Activated T-cell treated with anti-CD3 and anti-CD28 coated beads for 4 hours (primary cell): ENCODE measurements around the gene FSD2.
"Not testable (repeated sequence)": the region's sequence is repeated elsewhere in the genome, so short reads cannot be mapped to it uniquely, and the experiment has no call there.

Experiments
- DNase-seq: peaks from one replicate; pipeline ENCODE4 v3.0.0-alpha.2; 2020

FSD2 gene

DNA sequence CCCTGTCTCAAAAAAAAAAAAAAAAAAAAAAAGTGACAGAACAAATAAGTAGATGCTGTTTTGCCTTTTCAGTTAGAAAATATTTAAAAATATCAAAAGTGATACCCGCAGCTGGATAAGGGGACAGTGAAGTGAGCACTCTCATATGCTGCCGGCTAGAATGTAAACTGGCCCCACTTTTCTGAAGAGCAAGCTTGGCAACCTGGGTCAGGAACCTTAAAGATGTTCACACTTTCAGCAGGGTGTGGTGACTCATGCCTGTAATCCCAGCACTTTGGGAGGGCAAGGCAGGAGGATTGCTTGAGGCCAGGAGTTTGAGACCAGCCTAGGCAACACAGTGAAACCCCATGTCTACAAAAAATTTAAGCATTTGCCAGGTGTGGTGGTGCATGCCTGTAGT lies 17.4 kb downstream of the FSD2 start:
- no peak for DNase-seq

DNA sequence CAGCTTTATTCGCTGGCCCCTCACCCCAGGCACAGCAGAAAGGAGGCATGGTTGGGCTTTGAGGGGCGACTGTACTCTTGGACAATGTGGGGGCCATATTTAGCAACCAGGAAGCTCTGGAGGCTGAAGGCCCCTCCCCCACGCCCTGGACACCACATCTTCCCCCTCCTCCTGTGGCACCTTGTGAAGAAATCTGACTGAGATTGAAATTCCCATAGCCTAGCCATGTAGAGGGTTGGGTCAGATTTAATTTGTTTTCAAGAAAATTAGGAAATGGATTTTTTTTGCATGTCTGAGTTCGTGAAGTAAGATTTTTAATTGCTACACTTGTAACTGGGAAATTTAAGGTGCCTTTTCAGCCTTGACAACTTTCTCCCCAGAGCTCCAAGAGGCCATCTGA lies 24.5 kb downstream of the FSD2 start:
- DNase-seq: no peak

DNA sequence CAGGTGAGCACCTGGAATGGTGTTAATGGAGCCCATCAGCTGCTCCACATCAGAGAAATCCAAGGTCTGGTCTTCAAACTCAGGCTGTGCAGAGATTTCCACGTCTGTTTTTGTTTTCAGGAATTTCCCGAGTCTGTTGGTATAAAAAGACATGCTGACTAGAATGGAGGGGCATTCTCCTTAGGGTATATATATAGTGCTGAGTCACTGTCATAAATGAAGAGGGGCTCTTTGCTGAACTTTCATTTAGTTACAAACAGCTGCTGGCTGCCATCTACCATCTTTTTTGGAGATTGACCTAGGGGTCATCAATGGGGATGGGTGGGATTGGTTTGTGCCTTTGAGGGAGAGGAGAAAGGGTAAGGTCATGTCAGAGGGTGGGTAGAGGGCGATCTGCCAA lies 27.1 kb downstream of the FSD2 start:
- DNase-seq: no peak

DNA sequence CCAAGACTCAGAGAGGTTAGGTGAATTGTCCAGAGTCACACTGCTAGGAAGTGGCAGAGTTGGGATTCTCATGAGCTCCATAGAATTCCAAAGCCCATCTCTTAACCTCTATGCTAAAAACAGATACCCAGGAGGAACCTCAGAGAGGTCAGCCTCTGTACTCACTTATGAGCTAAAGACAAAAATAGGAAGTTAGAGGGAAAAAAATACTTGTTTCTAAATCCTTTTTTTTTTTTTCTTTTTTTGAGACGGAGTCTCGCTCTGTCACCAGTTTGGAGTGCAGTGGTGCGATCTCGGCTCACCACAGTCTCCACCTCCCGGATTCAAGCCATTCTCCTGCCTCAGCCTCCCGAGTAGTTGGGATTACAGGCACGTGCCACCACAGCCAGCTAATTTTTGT lies 31.4 kb downstream of the FSD2 start:
- no peak for DNase-seq

DNA sequence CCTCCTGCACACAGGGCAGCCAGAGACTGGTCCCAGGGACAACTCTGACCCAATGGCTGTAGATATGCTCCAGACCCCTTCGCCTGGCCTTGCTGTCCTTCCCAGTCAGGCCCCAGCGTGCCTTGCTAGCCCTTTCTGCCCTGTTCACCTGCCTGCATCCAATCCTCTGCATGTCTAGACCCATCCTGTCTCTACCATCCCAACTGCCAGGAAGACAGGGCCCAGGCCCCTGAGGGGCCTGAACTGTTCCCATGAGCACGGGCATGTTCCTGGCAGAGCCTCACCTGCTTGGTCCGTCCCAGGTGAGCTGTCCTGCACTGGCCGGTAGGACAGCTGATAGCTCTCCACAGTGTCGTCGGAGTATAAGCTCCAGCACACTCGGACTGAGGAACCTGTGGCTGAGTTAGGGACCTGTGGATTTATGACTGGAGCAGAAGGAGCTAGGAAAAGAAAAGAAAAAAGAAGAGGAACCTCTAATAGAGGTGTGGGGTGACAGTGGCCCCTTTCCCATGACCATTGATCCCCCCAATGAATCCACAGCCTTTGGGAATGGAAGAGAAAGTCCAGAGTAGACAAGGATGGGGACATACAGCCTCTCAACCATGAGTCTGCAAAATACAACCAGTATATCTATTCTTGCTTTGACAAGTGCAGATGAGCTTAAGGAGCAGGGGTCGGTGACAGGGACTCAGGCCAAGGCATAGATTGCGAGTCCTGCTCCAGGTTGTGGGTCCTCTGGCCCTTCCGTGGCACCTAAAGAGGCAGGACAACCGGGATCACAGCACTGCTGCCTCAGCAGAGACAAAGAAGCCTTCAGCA lies 33.9 kb downstream of the FSD2 start:
- DNase-seq: no peak

DNA sequence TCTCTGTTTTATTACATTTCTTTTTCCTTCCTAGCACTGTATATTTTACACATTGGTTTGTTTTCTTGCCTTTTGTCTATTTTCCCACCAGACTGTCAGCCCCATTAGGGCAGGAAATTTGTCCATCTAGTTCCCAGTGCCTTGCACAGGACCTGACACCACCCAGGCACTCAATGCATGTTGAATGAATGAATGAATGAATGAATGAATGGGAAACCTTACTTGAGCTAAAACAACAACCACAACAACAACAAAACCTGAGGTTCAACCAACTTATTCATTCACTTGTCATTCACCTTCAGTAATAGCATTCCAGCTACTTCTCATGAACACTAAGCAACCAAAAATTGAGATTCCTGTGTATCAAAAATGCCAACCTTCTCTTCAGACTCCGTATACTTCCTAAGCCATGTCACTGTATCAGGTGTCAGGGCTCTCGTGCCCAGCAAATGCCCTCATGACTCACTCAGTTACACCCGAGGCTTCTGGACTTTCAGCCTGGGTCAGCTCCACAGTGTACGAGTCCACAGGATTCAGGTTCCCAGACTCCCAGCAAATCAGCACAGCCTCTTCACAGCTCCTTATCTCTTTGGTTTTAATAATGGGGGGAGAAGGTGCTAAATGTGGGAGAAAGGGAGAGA lies 37.3 kb downstream of the FSD2 start:
- no peak for DNase-seq

DNA sequence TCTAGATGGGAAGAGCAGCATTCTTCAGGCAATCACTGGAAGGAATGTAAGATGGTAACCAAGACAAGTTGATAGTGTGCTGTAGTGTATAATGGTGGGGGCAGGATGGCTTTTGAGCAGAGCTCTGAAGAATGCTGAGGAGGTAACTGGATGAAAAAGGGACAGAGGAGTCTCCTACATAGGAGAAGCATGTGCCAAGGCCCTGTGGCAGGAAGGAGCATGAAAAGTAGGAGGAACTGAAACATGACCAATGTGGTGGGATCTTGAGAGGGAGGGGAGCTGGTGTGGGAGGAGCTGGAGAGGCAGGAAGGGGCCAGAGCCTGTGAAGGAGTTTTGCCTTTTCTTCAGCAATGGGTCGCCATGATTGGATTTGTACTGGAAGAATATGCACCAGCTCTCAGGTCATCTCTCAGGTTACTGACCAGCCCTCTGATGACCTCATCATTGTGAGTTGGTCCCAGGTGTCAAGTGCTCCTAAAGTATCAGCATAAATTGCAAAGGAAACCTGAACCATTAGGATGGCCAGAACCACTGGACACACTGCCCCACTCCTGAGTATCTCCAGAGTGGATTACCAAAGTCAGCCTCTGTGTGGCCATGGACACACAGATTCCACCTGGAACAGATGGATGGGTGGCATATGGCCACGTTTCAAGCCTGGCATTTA lies 38.6 kb downstream of the FSD2 start:
- no peak for DNase-seq

DNA sequence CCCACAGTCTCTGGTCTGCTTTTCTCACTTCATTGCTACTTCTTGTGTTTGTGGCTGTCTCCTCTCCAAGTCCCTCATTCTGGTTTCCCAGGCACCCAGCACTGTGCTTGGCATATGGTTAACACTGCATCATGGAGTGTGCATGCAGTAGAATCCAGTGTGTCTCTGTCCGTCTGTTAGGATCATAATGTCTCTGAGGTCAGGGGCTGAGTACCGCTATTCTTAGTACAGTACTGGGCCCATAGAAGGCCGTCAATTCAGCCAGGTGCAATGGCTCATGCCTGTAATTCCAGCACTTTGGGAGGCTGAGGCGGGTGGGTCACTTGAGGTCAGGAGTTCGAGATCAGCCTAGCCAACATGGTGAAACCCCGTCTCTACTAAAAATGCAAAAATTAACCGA lies 39.7 kb downstream of the FSD2 start:
- not testable (repeated sequence) for DNase-seq

DNA sequence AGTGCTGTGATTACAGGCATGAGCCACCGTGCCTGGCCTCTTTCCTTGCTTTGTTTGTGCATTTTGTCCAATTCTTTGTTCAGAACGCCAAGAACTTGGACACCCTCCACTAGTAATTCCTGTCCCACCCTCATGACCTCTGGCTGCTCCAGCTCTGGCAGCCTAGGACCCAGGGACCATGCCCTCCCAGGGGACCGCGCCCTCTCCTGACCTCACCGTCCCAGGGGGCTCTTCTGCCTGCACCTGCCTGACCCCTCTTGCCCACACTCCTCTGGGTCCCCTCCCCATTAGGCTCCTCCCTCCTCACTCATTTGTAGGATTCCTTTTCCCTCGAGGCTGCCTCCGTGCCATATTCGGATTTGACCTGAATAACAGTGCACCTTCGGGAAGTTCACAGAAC lies 41.1 kb downstream of the FSD2 start:
- no peak for DNase-seq

DNA sequence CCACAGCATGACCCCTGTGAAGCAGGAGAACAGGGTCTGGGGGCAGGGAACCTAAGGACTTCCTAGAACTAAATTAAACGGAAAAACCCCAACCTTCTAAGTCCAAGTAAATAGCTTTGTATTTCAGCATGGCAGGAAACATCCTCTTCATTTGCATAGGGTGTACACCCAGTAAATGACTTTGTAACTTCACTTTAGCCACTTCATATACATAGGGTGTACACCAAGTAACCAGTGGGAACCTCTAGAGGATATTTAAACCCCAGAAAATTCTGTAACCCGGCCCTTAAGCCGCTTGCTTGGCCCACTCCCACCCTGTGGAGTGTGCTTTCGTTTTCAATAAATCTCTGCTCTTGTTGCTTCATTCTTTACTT lies 41.8 kb downstream of the FSD2 start:
- no peak for DNase-seq

DNA sequence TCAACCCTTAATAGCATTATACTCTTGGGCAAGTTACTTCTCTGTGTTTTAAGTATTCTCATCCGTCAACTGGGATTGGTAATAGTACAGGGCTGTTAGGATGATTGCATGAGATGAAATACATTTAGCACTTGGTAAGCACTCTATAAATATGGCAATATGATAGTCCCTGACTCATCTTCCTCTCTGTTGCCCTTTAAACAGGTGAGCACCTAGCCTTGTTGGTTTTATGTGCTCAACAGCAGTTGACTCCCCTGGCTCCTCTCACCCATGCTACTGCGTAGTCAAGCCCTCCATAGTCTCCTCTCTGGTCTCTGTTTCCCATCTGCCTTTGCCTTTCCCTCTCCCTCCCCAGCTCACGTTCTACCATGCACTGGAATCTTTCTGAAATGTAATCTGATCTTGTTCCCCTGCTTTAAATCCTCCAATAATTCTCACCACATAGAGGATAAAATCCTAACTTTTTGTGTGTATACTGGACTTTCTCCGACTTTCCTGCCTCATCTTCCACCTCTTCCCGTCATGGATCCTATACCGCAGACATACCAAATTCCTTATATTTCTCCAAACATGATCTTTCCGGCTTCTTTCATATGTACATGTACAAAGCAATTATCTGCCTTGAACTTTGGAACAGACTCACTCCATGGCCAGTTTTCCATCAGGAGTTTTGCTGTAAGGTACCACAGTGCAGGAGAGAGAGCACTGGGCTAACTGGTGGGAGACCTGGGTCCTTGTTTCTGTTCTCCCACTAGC lies 42.3 kb downstream of the FSD2 start:
- no peak for DNase-seq

DNA sequence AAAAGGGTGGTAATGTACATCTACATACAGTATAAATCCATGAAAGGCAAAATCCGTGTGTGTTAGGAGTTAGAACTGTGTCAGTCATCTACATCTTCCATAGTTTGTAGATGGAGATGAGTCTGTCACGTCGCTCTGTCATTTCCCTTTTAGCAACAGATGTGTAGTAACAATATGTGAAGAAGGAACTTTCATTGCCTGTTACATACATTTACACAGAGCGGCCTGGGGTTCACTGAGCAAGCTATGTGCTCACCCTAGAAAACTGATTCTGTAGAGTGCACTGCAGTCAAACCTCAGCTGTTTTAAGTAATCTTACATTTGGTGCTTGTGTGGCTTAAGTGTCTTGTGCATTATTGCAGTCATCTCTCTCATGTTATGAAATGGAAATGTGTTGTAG lies 54.6 kb downstream of the FSD2 start:
- DNase-seq: no peak

DNA sequence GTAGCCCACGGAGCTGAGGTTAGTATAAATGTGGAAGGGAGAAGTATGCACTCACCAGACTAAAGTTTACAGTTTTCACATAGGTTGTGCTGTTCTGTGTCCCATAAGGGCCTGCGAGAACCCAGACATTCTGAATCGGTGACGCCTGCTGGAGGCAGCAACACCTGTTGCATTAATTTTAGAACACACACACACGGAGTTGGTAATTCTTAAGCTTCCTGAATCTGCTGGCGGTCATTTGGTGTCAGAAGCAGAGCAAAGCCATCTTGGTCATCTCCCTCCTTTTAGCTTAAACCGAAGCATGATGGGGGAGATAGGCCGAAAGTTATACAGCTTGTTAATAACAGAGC lies 55.1 kb downstream of the FSD2 start:
- no peak for DNase-seq

DNA sequence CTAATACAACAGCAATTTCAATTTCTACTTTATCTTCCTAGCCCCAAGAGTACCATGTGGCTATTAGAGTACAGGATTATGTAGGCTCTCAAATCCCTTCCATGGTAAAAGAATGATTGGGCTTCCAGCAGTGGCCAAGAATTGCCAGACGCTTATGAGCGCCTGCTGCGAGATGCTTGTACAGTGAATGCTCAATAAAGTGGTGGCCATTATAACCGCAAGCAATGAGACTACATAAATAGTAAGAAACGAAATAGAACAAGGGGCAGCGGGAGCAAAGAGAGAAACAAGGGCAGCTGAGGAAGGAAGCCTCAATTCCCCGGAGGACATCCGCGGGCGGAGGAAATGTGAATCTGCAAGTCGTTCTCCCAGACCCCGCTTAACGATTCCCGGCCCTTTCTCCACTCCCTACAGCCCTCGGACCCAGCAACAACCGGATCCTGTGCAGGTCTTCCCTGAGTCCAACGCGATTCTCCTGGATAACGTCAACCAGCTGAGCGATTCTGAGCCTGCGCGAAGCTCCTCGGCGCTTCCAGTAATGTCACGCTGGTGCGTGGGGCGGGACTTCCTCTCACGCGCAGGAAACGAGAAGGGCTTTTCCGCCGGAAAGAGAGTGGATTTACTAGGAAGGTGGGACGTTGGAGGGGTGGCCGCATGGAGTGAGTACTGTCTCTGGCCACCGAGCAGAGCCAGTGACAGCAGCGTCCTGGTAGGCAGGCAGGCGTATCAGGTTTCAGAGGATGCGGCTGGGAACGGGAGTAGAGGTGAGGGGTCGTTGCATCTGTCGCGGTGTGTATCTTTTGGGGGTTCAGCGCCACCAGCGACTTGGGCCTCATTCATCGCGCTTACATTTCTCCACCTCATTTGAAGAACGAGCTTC lies 55.7 kb downstream of the FSD2 start:
- peak; percentile 79 for DNase-seq

DNA sequence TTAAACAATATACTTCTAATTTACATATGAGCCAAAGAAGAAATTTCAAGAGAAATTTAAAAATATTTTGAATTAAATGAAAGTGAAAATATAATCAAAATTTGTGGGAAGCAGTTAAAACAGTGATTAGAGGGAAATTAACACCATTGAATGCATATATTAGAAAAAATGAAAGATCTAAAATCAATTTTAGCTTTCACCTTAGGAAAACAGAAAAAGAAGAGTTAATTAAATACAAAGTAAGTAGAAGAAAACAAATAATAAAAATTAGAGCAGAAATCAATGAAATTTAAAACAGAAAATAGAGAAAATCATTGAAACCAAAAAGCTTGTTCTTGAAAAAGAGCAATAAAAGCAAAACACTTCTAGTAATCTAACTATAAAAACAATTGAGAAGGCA lies 57.6 kb downstream of the FSD2 start:
- DNase-seq: no peak

DNA sequence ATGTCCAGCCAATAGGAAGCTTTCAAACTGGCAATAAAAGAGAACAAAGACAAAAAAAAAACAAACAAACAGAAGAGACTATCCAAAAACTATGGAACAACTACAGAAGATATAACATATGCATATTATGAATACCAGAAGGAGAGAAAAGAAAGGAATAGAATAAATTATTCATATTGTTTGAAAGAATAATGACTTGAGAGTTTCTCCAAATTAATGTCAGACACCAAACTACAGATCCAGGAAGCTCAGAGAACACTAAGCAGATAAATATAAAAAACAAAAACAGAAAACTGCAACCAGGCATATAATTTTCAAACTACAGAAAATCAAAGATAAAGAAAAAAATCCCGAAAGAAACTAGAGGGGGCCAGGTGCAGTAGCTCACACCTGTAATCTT lies 62.1 kb downstream of the FSD2 start:
- DNase-seq: no peak

DNA sequence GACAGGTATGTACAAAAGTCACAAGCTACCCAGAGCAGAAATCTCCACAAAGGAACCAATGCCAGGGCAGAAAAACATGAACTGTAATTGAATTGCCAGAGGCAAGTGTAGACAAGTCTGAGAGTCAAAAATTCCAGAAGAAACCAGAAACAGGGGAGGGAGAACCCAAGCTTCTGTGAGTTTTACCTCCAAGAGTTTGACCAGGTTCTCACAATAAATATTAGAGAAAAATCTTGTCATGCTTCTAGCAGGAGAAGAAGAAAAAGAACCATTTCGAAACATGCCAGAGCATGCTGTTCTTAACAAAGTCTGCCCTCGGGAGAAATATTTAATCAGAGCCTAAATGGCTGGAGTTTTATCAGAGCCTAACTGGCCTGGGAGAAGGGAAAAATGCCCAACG lies 63.7 kb downstream of the FSD2 start:
- DNase-seq: no peak

DNA sequence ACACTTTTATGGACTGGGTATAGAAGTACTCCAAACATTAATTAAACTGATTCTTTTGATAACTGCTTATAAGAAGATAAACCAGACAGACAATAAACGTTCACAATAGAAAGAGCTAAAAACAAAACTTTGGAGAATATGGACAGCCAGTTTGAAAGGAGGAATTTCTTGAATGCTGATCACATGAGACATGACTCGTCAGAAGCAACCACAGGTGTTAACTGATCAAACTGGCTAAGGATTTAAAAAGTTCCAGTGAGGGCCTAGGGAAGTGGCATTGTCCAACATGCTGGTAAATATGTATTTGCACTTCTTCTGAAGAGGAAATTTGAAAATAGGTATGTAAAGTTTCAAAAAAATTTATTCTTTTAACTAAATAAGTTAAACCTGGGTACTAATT lies 66.8 kb downstream of the FSD2 start:
- DNase-seq: no peak

DNA sequence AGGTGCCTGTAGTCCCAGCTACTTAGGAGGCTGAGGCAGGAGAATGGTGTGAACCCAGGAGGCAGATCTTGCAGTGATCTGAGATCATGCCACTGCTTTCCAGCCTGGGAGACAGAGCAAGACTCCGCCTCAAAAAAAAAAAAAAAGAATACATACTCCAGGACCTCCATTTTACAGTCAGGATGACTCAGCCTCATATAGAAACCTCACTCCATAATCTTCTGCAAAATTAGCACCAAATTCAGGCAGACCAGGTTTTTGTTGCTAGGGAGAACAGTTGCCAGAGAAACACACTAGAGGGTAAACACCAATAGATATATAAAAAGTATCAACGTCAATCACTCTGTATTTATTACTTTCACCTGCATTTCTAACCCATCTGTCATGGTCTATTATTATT lies 67.9 kb downstream of the FSD2 start:
- DNase-seq: no peak

DNA sequence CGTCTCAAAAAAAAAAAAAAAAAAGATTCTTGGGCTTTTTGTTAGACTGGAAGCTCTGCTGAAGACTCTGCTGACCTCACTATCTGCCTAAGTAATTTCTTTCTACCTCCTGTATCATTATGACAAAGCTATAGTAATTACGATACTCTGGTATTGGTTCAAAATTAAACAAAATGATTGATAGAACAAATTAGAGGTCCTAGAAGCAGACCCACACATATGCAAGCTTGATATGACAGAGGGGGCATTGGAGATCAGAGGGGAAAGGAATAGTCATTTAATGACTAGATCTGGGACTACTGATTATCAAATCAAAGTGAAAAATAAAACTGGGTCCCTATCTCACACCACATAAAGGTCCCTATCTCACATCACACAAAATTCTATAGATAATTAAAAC lies 74.3 kb downstream of the FSD2 start:
- DNase-seq: no peak

DNA sequence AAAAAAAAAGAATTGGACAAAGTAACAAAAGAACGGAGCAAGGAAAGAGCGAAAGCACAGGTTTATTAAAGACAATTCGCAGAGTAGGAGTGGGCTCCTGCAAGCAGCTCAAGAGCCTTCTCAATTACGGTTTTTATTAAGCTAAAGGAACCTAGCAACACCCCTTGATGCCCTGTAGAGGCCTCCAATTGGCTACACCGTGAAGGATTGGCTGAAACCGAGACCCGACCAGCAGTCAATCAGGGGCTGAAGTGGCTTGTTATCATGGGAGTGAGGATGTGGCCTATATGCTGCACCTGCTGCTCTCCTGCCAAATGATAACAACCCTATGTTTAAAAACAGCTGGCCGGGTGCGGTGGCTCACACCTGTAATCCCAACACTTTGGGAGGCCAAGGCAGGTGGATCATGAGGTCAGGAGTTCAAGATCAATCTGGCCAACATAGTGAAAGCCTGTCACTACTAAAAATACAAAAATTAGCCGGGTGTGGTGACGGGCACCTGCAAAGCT lies 75.8 kb downstream of the FSD2 start:
- DNase-seq: no peak

DNA sequence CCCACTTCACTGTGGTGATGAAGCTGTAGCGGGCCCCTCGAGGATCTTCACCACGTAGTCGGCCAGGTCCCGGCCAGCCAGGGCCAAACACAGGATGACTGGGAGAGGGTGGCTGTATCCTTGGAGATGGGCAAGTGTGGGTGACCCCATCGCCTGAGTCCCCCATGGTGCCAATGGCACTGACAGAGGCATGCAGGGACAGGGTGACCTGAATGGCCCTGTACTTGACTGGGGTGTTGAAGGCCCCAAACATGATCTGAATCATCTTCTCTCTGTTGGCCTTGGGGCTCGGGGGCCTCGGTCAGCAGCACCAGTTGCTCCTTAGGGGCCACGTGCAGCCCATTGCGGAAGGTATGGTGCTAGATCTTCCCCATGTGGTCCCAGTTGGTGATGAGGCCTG lies 79.1 kb downstream of the FSD2 start:
- no peak for DNase-seq

DNA sequence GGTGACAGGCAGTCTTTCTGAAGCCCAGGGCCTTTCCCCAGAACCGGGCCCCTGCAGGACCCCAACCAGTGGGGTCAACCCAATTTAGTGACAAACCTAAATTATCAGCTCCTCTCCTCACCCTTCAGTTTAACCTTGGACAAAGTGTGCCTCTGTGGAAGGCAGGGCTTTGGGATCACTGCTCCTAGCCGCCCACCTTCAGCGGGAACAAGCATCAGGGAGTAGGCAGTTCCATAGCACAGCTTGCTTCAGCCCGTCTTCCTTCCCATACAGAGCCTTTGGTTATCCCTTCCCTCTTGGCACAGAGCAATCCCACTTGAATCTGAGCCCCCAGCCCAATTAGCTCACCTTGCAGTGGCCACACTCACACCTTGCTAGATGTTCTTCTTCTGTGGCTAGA lies 90.9 kb downstream of the FSD2 start:
- DNase-seq: no peak
